HG03196 (cell line): ENCODE results near the gene MTX3.

ENCODE experiments used
- ATAC-seq: cut with Tn5 transposase; IDR thresholded peaks from one replicate; pipeline ENCODE4 v1.9.1; 2021; ENCODE audit not compliant: unreplicated experiment

The MTX3 gene

DNA sequence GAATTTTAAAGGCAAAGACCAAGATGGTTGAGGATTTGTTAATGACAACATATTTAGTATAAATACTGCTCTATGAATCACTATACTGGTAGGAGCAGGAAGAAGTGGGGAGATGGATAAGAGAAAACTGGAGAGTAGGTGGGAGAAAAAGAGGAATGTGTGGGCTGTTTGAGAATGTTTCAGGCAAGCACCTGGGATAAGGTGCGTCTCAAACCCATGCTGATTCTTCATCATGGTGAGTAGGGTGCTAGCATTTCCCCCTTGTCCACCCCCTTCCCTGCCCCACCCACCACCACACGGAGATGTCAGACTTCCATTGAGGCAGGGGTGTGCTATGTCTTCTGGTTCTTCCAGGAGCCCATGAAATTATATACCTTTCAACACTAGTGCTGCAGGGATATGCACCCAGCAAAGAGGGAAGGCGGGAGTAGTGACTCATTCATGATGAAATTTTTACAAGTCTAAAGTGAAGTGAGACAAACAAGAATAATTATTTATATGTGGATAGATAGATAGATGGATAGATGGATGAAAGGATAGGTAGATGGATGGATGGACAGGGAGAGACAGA is 54.3 kb downstream of the MTX3 start:
- no peak for ATAC-seq

GRCh38 chr5:79936002-79936645 is 54.9 kb downstream of the MTX3 start:
- no peak for ATAC-seq

DNA sequence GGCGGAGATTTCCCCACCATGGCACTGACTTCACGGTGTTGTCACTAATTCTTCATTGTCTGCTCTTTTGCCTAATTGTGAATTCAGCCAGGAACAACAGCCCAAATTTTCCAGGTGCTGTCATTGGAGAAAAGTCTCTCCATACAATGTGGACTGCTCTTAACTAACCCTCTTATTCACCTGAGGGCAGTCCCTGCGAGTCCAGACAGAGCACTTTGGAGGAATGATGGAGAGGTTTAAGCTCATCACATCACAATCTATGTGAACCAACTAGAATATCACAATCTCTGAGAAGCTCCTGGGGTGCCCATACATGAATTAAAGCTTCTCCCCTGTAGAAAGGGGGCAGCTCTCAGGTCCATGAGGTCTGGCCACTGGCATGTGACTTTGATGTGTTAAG is 56.4 kb downstream of the MTX3 start:
- no peak for ATAC-seq

GRCh38 chr5:79932510-79933504 is 58.3 kb downstream of the MTX3 start:
- ATAC-seq: no peak

DNA sequence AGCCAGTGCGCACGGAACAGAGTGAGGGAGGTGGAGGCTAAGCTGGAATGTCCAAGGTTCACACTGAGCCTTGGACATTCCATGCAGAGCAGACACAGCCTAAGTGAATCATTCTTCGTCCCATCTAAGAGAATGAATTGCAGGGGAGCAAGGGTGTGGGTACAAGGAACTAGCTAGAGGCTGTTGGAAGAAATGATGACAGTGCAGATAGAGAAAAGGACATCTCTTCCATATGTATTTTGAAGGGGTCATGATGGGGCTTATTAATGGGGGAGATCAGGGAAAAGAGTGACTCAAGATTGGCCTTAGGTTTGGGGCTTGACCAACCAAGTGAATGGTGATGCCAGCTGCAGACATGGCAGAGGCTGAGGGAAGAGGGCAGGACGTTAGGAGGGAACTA is 59.2 kb downstream of the MTX3 start:
- no peak for ATAC-seq

GRCh38 chr5:79931409-79931808 is 59.7 kb downstream of the MTX3 start:
- ATAC-seq: no peak

DNA sequence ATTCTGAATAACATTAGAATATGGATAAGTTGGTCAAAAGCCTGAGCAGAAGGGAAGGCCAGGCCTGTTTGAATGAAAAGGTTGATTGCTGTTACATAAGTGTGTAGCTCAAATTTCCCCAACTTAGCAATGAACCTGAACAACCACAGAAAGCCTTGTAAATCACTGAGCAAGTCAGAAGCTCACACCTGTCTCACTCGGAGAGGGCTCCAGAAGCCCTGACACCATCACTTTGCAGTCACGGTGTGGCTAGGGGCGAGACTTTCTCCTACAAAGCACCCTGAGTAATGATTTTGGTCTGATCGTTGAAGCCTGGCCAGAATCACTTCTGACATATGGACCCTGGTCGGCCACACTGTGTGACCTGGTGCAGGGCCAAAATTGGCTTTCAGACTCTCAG is 62.0 kb downstream of the MTX3 start:
- no peak for ATAC-seq
